SIG-M5 treated with dmso at 0.1 percent for 504 hours (cell line): ENCODE results near the gene CHDH.

Experiments used
- DNase-seq: peaks from one replicate; lab custom pipeline; 2025; ENCODE audit not compliant: unreplicated experiment; lab: John Stamatoyannopoulos, UW

Gene CHDH

GRCh38 chr3:53850895-53851294 is 4.7 kb upstream of the CHDH start:
- DNase-seq: no peak

- no peak for DNase-seq
Measured at GRCh38 chr3:53849916-53850315, 3.7 kb upstream of the CHDH start.

- DNase-seq: no peak
Measured at GRCh38 chr3:53846851-53847155, 584 bp upstream of the CHDH start.

- DNase-seq: no peak
Measured at GRCh38 chr3:53845881-53846133, 412 bp downstream of the CHDH start.

- no peak for DNase-seq
Measured at GRCh38 chr3:53845103-53845880, 927 bp downstream of the CHDH start.

- DNase-seq: no peak
Measured at GRCh38 chr3:53844262-53845102, 1.7 kb downstream of the CHDH start.

- no peak for DNase-seq
Measured at GRCh38 chr3:53843195-53844177, 2.7 kb downstream of the CHDH start.

- no peak for DNase-seq
Measured at GRCh38 chr3:53842436-53843194, 3.6 kb downstream of the CHDH start.

- DNase-seq: no peak
Measured at GRCh38 chr3:53841296-53841695, 4.9 kb downstream of the CHDH start.

- no peak for DNase-seq
Measured at GRCh38 chr3:53837331-53837730, 8.9 kb downstream of the CHDH start.

- DNase-seq: no peak
Measured at GRCh38 chr3:53836084-53836872, 9.9 kb downstream of the CHDH start.

- no peak for DNase-seq
Measured at GRCh38 chr3:53835257-53835656, 11.0 kb downstream of the CHDH start.

GRCh38 chr3:53834429-53835095 is 11.7 kb downstream of the CHDH start:
- peak; percentile 94 for DNase-seq

GRCh38 chr3:53833700-53834099 is 12.5 kb downstream of the CHDH start:
- no peak for DNase-seq

- no peak for DNase-seq
Measured at GRCh38 chr3:53833053-53833645, 13.1 kb downstream of the CHDH start.

- no peak for DNase-seq
Measured at GRCh38 chr3:53830944-53831343, 15.3 kb downstream of the CHDH start.

GRCh38 chr3:53829605-53830004 is 16.6 kb downstream of the CHDH start:
- no peak for DNase-seq

GRCh38 chr3:53828581-53828980 is 17.6 kb downstream of the CHDH start:
- DNase-seq: no peak

GRCh38 chr3:53826048-53826447 is 20.2 kb downstream of the CHDH start:
- no peak for DNase-seq
